HL-60 (cell line): ENCODE results near the gene ASTN2.

Experiments used
- CTCF ChIP-seq: IDR thresholded peaks from one replicate; pipeline ENCODE4 v1.5.1; 2011; ENCODE audit warnings: low read length, control low read depth, inconsistent platforms; ENCODE audit not compliant: insufficient read depth
- GABPA ChIP-seq: IDR thresholded peaks from 2 replicates; pipeline ENCODE4 v1.6.1; 2012; ENCODE audit warnings: low read depth
- POLR2AphosphoS5 ChIP-seq: IDR thresholded peaks from 2 replicates; pipeline ENCODE4 v1.6.1; 2012; ENCODE audit warnings: low read depth
- REST ChIP-seq: IDR thresholded peaks from 2 replicates; pipeline ENCODE4 v1.6.1; 2012; ENCODE audit warnings: low read depth; ENCODE audit not compliant: insufficient replicate concordance
- SPI1 ChIP-seq: IDR thresholded peaks from 2 replicates; pipeline ENCODE4 v1.6.1; 2012; ENCODE audit warnings: low read depth, mild to moderate bottlenecking, borderline replicate concordance

- no peak for TF ChIP-seq CTCF
- TF ChIP-seq POLR2AphosphoS5 = no peak
- no peak for TF ChIP-seq REST
- no peak for TF ChIP-seq GABPA
- no peak for TF ChIP-seq SPI1
Measured at GRCh38 chr9:116409638-116410037, 1005.2 kb downstream of the ASTN2 start.
